ENCODE data around the gene LHFPL6.
A peak's percentile ranks its signal among the peaks of the same experiment; 100 is the strongest.

The LHFPL6 gene

DNA sequence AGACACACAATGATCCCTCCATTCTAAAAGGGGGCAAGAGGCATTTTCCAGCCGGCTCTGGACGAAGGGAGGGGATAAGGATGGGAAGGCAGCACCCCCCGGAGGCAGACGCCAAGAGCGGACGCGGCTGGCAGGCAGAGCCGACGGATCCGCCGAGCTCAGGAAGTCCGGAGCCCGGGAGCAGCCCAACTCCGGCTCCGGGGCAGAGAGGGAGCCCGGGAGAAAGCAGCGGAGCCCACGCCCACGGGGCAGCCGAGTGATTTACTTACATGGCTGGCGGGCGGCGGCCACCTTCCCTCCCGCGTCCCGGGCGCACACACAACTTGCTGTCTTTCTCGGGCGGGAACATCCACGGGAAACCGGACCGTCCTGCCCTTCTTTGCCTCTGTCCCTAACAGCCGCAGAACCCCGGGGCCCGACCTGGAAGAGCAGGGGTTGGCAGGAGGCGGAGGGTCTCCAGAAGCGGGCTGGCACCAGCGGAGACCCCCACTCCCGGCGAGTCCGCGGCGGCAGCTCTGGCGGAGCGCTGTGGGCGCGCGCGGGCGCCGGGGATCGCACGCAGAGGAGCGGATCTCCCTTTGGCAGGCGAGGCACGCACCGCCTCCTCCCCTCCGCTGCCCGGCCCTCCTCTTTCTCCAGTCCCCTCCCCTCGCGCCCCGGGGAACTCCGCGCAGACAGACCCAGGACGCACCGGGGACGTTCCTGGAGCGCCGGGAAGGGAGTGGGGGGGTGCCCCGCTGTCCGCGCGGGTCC is at the start of gene LHFPL6:
LHFPL6 (minus strand) TSS at position 580 of the 753 bp plus-strand sequence.
- peak within 1 kb of the TSS; percentile 85 for H3K4me3 ChIP-seq (ENCODE audit: control insufficient read depth, low read depth, low read length)
- DNase-seq (ENCODE audit: low read depth) = peak; percentile 69
- TF ChIP-seq, protein P1, sequence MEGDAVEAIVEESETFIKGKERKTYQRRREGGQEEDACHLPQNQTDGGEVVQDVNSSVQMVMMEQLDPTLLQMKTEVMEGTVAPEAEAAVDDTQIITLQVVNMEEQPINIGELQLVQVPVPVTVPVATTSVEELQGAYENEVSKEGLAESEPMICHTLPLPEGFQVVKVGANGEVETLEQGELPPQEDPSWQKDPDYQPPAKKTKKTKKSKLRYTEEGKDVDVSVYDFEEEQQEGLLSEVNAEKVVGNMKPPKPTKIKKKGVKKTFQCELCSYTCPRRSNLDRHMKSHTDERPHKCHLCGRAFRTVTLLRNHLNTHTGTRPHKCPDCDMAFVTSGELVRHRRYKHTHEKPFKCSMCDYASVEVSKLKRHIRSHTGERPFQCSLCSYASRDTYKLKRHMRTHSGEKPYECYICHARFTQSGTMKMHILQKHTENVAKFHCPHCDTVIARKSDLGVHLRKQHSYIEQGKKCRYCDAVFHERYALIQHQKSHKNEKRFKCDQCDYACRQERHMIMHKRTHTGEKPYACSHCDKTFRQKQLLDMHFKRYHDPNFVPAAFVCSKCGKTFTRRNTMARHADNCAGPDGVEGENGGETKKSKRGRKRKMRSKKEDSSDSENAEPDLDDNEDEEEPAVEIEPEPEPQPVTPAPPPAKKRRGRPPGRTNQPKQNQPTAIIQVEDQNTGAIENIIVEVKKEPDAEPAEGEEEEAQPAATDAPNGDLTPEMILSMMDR (conservative IDR thresholded peaks at IDR 0.05; ENCODE audit: control insufficient read depth, insufficient read depth, low read depth, low read length) = peak; percentile 31

DNA sequence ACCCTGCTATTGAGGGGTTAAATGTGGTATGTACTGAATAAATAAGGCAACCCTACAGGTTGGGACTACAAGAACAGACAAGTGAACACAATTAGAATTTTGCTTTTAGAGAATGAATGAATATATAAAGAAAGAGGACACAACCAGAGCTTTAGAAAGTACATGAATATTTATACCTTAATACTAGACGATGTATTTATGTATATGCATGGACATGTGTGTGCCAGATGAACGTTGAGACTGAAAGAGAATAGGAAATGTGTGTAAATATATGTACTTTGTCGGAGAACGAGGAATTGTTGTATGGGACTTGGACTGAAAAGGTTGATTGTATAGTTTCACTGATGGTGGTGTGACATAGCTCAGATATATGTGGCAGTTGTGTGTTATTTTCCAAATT is 43.1 kb upstream of the LHFPL6 start:
- H3K4me3 ChIP-seq (ENCODE audit: control insufficient read depth, low read depth, low read length) = no peak overlapping the region
- no peak for DNase-seq (ENCODE audit: low read depth)
- TF ChIP-seq, protein P1 (conservative IDR thresholded peaks at IDR 0.05; ENCODE audit: control insufficient read depth, insufficient read depth, low read depth, low read length) = no peak

DNA sequence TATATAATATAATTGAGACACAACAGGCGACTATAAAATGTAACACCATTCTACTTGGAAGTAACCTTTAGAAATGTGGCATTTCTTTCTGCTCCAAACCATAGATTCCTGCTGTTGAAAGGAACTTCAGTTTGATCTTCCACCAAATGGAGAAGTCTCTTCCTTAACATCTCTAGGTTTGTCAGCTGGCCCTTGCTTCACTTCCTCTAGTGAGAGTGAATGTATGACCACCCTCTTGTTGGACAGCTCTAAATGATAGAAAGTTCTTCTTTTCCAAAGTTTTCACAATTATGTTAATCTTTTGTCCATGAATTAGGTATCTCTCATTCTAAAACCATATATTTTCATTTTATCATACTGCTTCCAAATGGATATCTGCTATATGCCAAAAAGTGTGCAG is 38.7 kb upstream of the LHFPL6 start:
- TF ChIP-seq, protein P1 (conservative IDR thresholded peaks at IDR 0.05; ENCODE audit: control insufficient read depth, insufficient read depth, low read depth, low read length) = no peak
- no peak for DNase-seq (ENCODE audit: low read depth)
- H3K4me3 ChIP-seq (ENCODE audit: control insufficient read depth, low read depth, low read length) = no peak overlapping the region

DNA sequence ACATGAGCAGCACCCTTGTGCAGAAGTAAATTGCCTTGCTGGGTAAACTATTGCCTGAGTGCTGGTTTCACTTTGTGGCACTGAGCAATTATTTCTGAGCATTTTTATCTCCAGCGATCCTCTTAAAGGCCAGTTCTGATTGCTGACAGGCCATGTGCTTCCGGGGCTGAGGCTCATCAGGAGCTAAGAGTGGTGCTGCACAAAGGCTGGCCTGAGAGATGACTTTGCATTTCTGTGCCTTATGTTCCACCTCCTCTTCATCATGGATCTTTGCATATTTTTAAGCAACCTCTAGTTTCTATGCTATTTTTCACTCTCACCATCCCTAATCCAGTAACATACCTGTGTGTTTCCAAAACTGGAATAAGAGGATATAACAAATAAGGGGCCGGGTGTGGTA is 34.9 kb upstream of the LHFPL6 start:
- TF ChIP-seq, protein P1 (conservative IDR thresholded peaks at IDR 0.05; ENCODE audit: control insufficient read depth, insufficient read depth, low read depth, low read length) = no peak
- no peak for DNase-seq (ENCODE audit: low read depth)
- no peak overlapping the region for H3K4me3 ChIP-seq (ENCODE audit: control insufficient read depth, low read depth, low read length)

DNA sequence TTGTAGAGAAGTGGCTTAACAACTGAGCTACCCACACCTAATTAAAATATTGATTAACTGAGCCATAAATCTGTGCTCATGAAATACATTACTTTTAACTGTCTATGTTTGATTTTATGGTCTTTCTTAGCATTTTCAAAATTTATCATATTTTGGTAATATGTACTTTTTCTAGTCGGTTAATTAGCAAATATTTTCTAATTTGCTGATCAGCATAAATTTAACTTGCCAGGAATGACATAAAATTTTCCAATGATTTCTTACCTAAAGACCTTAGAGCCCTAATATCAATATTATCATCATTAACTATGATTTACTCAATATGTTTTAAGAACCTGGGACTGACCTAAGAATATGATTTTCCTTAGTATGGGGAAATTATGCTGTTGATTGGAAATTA is 32.6 kb upstream of the LHFPL6 start:
- H3K4me3 ChIP-seq (ENCODE audit: control insufficient read depth, low read depth, low read length) = no peak overlapping the region
- no peak for DNase-seq (ENCODE audit: low read depth)
- TF ChIP-seq, protein P1 (conservative IDR thresholded peaks at IDR 0.05; ENCODE audit: control insufficient read depth, insufficient read depth, low read depth, low read length) = no peak

DNA sequence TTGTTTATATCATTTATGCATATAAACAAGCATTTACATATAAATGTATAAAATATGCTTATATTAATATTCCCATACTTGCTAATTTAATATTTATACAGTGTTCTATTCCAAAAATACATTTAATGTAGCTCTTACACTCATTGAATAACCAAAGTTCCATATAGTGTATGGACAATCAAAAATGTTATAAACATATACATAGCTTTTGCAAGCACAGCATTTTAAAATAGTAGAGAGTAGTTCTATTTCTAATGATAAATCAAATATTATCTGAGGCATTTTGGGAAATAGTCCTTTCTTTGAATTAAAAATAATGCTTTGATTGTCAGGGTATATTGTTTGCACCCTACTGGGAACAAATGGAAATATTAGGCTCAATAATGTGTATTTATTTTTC is 30.0 kb upstream of the LHFPL6 start:
- H3K4me3 ChIP-seq (ENCODE audit: control insufficient read depth, low read depth, low read length) = no peak overlapping the region
- DNase-seq (ENCODE audit: low read depth) = no peak
- TF ChIP-seq, protein P1 (conservative IDR thresholded peaks at IDR 0.05; ENCODE audit: control insufficient read depth, insufficient read depth, low read depth, low read length) = no peak

Measured in fibroblast of mammary gland (primary cell).